T-helper 1 cell treated with Interleukin-12 subunit alpha and Interleukin-12 subunit beta and Interleukin-4 antibody, amounts not matched to agents 30 μg/mL and 1 μg/mL, for 36 hours (primary cell): ENCODE measurements around the gene CCDC124.

Experiments
- H3K27ac Mint-ChIP-seq: one replicate; pipeline ENCODE4 v1.8.0; 2021; ENCODE audit warnings: mild to moderate bottlenecking, mixed read lengths
- H3K27me3 Mint-ChIP-seq: one replicate; pipeline ENCODE4 v1.8.0; 2021; ENCODE audit warnings: low read depth, mixed read lengths
- H3K36me3 Mint-ChIP-seq: one replicate; pipeline ENCODE4 v1.8.0; 2021; ENCODE audit warnings: low read depth, mixed read lengths
- H3K4me1 Mint-ChIP-seq: one replicate; pipeline ENCODE4 v1.8.0; 2021; ENCODE audit warnings: low read depth, mixed read lengths
- H3K4me3 Mint-ChIP-seq: one replicate; pipeline ENCODE4 v1.8.0; 2021; ENCODE audit warnings: mild to moderate bottlenecking, moderate library complexity, mixed read lengths
- H3K9me3 Mint-ChIP-seq: one replicate; pipeline ENCODE4 v1.8.0; 2021; ENCODE audit warnings: mixed read lengths

The CCDC124 gene

DNA sequence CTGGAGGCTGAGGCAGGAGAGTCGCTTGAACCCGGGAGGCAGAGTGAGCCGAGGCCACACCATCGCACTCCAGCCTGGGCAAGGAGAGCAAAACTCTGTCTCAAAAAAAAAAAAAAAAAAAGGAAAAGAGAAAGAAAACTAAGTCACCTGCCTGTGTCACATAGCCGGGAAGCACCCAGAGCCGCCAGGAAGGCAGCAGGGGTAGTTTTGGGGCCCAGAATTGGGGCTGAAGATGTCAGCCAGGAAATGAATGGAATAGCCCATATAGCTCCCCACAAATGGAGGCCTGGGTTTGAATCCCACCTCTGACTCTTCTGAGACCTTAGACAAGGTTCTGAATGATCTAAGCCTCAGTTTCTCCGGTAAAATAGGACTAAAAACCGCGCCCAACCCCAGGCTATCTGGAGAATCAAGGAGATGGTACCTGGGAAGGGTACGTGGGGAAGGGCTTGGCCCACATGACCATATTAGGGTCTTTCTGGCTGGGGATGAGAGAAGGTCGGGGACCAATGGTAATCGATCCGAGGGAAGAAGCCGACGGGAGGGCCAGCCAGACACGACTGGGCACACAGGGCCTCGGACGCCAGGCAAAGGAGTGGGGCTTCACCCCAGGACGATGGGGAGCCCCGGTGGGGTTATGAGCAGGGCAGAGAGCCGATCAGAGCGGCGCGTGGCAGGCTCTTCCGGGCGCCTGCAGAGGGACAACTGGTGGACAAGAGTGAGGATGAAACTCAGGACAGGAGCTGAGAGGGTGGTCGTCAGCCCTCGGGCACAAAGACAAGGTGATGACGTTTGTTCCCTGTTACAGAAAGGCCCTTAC lies 14.4 kb downstream of the CCDC124 start:
- peaks cover 29% of the 10 kb centered on the region for H3K4me1 Mint-ChIP-seq
- H3K36me3 Mint-ChIP-seq: peaks cover 2% of the 10 kb centered on the region
- peak overlapping the region; percentile 82 for H3K4me3 Mint-ChIP-seq
- H3K27me3 Mint-ChIP-seq: peaks cover 34% of the 10 kb centered on the region
- no peaks in the 10 kb centered on the region for H3K9me3 Mint-ChIP-seq
- H3K27ac Mint-ChIP-seq: peak overlapping the region; percentile 83

DNA sequence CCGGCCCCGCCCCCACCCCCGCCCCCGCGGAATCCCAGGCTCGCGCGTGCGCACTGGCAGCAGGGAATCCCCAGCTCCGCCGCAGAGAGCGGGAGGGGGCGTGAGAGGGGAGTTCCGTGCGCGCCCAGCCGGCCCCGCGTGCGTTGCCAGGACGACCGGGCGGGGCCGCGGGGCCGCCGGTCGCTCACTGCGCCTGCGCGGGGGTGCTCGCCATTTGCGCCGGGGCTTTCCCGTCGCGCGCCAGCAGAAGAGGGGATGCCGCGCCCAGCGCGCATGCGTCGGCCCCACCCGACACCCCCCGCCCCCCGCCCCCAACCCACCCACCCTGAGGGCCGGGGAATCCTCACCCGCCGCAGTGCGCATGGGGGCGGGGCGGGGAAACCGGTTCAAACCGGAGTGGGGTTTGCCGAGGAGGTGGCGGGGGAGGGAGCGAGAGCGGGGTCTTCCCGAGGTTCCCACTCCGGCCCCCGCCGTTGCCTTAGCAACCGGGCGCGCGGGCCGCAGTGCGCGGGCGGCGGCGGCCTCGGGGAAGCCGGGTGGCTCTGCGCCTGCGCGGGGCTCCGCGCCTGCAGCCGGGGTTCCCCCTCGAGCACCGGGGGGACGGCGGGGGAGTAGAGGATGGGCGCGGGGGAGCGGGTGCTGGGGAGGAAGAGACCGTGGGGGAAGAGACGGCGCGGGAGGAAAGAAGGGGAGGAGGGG lies 15.1 kb downstream of the CCDC124 start:
- Mint-ChIP-seq H3K4me1 (peaks cover 29% of the 10 kb centered on the region), H3K4me3 (peak overlapping the region; percentile 82), H3K9me3 (no peaks in the 10 kb centered on the region), H3K36me3 (no peaks in the 10 kb centered on the region), H3K27me3 (peaks cover 39% of the 10 kb centered on the region), H3K27ac (no peak overlapping the region)

DNA sequence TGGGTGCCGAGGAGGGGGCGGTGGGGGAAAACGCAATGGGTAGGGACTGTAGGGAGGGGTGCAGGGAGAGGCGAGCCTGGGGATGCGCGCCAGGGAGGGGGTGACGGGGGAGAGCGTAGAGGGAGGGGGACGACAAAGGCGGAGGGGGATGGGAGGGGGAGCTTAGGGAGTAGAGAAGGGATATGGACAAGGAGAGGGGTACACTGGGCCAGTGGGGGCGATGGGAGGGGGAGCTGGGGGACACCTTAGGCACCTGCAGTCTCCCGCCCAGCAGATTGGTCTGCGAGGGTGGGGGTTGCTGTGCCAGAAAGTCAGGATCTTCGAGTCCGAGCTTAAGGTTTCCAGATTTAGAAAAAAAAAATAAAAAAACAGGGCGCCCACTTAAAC lies 15.7 kb downstream of the CCDC124 start:
- Mint-ChIP-seq H3K27ac (peak overlapping the region; percentile 36), H3K9me3 (no peaks in the 10 kb centered on the region), H3K4me3 (peak overlapping the region; percentile 67), H3K36me3 (no peaks in the 10 kb centered on the region), H3K4me1 (peaks cover 29% of the 10 kb centered on the region), H3K27me3 (peaks cover 45% of the 10 kb centered on the region)

DNA sequence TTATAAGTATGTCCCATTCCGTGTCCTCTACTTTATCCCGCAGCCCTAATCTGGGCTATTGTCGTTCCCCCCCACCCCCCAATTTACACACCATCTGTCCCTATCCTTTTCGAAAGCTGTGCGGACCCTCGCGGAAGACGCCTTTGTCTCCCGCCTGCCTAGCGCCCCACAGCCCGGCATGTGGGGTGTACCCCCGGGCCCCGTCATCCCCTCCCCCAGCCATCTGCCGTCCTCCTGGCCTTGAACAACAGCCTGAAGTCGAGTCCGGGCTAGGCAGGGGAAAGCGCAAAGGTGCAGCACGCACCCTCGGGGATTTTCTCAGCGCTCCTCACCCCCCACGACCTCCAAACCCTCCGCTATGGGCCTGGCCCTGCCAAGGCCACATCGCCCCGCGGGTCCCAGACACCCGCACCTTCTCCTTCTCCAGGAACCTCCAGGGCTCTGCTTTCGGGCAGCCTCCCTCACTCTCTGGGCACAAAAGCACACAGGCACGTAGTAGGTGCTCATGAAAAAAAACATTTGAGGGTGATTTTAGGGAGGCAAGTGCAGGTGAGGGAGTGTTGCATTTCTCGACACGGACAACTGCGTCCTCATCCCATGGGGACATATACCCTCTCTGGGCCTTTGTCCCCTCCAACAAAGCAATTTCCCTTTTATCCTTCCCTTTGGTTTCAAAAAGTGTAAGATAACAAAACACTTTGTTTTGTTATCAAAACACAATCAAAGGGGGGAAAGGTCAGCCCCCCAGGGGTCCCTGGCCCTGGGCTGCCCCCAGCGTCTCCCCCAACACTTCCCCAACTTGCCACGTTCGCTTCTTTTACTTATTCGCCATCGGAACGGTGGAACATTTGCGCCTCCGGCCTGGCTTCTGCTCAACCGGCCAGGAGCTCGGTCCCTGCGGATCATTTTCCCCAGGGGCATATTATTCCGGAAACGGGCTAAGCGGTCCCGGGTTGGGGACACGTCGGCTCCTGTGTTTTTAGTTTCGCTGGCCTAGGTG lies 16.4 kb downstream of the CCDC124 start:
- Mint-ChIP-seq H3K9me3 (no peaks in the 10 kb centered on the region), H3K4me3 (peak overlapping the region; percentile 67), H3K27ac (peak overlapping the region; percentile 49), H3K27me3 (peaks cover 52% of the 10 kb centered on the region), H3K4me1 (peaks cover 29% of the 10 kb centered on the region), H3K36me3 (no peaks in the 10 kb centered on the region)

DNA sequence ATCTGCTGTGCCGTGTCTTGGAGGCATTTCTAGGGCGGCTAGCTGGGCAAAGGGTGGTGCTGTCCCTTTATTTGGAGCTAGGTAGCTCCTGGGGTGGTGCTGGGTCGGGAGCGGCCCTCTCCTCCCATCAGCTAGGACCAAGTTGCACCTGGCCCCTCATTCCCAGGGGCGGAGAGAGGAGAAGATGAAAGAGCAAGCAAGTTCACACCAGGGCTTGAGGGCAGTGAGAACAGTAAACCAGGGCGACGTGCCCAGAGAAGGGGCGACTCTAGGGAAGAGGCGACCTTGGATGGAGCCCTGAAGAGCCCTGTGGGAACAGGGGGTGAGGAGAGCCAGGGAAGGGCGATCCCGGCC lies 17.1 kb downstream of the CCDC124 start:
- Mint-ChIP-seq H3K4me1 (peaks cover 29% of the 10 kb centered on the region), H3K9me3 (no peaks in the 10 kb centered on the region), H3K4me3 (peak overlapping the region; percentile 53), H3K36me3 (no peaks in the 10 kb centered on the region), H3K27me3 (peaks cover 52% of the 10 kb centered on the region), H3K27ac (peak overlapping the region; percentile 24)

DNA sequence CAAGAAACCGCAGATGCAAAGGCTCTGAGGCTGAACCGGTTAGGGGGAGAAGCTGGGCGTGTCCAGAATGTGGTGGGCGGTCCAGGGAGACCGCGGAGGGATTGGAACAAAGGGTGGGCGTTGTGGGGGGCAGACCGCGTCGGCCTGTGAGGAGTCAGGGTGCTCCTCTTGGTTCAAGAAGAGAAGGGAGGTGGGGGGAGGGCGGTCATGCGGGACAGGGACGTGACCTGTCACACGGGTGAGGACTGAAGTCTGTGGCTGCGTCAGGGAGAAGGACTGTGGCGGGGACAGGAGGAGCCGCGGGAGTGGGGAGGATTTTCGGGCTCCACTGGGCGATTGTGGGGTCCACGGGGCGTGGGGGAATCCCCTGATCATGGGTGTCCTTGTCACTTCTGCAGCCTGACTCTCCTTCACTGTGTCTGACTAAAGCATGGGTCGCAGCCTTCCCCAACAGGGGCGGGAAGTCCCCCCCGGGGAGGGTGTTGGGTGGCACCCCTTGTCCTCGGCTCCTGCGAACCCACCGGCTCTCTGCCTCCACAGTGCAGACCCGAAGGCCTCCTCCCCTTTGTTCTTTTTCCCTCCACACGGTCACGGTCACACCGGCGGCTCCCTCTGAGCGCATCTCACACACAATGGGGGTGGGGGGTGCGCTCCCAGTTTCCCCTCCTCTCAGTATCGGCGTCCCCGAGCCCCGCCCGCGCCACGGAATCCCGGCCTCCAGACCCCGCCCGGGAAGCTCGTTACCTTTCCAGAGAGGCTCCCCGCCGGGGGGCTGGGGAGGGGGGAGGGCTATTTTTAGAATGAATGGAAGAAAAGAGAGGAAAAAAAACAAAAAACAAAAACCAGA lies 17.7 kb downstream of the CCDC124 start:
- Mint-ChIP-seq H3K4me1 (peaks cover 29% of the 10 kb centered on the region), H3K27ac (peak overlapping the region; percentile 24), H3K36me3 (no peaks in the 10 kb centered on the region), H3K9me3 (no peaks in the 10 kb centered on the region), H3K4me3 (peak overlapping the region; percentile 53), H3K27me3 (peaks cover 52% of the 10 kb centered on the region)

DNA sequence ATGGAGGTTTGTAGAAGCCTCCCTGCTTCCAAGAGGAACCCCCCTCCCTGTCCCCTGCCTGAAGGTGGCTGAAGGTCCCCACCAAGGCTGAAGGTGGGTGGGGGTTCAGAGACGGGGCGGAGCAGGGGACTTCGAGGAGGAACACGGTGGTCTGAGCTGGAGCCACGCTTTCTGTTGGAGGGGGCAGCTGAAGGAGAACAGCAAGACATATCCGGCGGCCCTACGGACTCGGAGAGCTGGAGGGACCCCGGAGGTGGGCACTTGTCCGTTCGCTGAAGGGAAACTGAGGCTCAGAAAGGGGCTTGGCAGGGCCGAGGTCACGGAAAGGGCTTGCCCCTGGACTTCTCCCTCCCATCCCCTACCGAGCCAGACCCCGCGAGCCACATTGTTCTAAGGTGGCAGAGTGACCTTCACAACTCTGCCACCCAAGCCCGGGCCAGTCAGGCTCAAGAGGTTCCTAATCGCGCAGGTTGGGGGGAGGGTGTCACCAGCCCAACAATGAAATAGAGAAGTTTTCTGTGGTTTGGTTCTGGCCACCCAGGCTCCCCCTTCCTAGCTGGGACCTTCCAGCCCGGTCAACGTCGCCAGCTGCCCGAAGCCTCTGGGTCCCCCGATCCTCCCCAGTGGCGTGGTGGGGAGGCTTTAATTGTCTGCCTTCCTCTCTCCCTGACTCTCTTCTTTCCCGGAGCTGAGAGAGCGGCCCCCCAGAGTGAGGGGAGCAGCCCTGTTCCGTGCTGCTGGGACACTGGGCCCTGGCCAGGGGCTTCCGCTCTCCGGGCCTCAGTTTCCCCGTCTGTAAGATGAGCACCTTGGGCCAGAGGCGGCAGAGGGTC lies 18.6 kb downstream of the CCDC124 start:
- Mint-ChIP-seq H3K27ac (no peak overlapping the region), H3K4me1 (peaks cover 25% of the 10 kb centered on the region), H3K36me3 (no peaks in the 10 kb centered on the region), H3K9me3 (no peaks in the 10 kb centered on the region), H3K27me3 (peaks cover 52% of the 10 kb centered on the region), H3K4me3 (peak overlapping the region; percentile 51)

DNA sequence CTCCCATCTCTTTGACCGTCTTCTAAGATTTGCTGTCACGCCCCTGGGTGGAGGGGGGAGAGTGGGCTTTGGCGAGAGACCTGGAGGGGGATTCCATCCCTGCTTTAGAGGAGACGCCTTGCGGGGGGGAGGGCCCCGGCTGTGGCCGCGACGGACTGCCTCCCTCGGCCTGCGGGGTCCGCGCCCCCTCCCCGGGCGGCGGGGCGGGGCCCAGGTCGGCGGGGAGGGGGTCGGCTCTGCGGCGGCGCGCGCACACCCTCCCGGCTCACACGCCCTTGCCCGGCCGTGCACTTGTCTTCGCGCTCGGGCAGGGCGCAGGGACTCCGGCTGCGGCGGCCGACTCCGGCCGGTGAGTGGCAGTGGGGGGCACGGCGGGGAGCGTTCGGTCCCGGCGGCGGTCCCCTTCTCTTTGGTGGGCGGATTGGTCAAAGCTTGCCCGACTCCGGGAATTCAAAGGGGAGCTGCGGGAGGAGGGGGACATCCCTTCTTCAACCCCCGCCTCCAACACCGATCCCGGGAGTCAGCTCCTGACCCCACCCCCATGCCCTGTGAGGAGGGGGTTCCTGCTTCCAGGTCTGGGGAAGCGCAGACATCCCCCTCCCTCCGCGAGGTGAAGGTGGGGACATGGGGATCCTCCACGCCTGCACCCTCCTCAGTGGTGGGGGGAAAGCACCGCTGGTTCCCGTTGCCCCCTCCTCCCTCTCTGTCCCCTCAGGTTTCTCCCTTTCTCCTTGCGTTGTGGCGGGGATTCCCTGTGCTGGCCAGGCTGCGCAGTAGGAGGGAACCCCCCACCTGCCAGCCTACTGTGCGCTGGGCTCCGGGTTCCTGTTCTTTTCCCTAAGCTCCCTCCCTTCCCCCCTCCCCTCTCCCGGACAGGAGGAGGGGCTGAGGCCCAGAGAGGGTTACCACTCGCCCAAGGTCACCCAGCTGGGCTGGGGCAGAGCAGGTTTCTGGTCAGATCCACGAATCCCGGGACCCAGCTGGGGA lies 19.5 kb downstream of the CCDC124 start:
- Mint-ChIP-seq H3K27me3 (peaks cover 59% of the 10 kb centered on the region), H3K9me3 (no peaks in the 10 kb centered on the region), H3K4me3 (no peak overlapping the region), H3K4me1 (peaks cover 19% of the 10 kb centered on the region), H3K27ac (no peak overlapping the region), H3K36me3 (no peaks in the 10 kb centered on the region)

DNA sequence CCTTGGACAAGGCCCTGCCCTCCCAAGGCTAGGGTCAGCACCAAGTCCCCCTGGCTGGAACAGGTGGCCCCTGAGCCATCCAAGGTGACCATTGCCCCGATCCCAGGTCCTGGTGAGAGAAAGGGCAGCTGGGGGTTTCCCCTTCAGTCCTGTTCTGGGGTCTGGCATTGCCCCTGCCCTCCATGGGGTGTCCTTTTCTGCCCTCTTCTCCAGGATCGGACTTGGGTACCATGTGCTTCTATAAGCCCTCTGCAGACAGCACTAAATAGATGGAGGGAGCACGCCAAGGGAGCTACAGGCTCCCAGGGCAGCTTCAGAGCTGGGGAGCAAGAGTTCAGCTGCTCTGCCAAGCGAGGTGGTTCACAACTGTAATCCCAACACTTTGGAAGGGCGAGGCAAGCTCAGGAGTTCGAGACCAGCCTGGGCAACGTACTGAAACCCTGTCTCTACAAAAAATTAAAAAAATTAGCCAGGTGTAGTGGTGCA lies 20.5 kb downstream of the CCDC124 start:
- no peaks in the 10 kb centered on the region for H3K36me3 Mint-ChIP-seq
- no peak overlapping the region for H3K4me3 Mint-ChIP-seq
- H3K27me3 Mint-ChIP-seq: peaks cover 67% of the 10 kb centered on the region
- no peak overlapping the region for H3K27ac Mint-ChIP-seq
- H3K9me3 Mint-ChIP-seq: no peaks in the 10 kb centered on the region
- H3K4me1 Mint-ChIP-seq: peaks cover 17% of the 10 kb centered on the region

DNA sequence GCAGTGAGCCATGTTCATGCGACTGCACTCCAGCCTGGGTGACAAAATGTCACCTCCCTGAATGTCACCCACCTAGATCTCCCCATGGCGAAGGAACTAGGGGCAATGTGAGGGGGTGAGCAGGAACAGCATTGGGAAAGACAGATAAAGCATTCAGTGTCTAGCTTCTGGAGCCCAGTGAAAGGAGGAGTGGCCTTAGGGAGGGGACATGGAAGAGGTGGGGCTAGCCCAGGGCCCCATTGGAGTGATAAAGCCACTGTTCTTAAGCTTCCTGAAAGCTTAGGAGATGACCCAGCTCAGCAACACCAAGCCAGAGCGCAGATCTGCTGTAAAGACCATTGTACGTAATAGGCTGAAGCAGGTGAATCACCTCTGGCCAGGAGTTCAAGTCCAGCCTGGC lies 21.1 kb downstream of the CCDC124 start:
- Mint-ChIP-seq H3K27ac (no peak overlapping the region), H3K27me3 (peaks cover 64% of the 10 kb centered on the region), H3K4me3 (no peak overlapping the region), H3K4me1 (peaks cover 15% of the 10 kb centered on the region), H3K36me3 (no peaks in the 10 kb centered on the region), H3K9me3 (no peaks in the 10 kb centered on the region)

DNA sequence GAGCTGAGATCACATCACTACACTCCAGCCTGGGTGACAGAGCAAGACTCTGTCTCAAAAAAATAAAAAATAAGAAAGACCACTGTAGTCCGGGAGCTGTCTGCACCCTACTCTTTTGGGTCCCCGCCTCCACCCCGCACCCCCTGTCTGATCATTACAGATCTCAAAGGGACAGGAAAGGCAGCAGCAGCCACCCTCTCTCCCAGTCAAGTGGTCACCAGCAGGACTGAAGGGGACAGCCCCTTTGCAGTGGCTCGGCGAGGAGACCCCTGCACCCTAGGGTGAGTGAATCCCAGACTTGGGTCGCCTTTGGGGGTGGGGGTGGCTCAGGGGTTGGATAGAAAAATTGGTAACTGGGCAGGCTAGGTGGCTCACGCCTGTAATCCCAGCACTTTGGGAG lies 21.6 kb downstream of the CCDC124 start:
- Mint-ChIP-seq H3K36me3 (no peaks in the 10 kb centered on the region), H3K27me3 (peaks cover 59% of the 10 kb centered on the region), H3K27ac (no peak overlapping the region), H3K4me1 (peaks cover 12% of the 10 kb centered on the region), H3K9me3 (no peaks in the 10 kb centered on the region), H3K4me3 (no peak overlapping the region)

DNA sequence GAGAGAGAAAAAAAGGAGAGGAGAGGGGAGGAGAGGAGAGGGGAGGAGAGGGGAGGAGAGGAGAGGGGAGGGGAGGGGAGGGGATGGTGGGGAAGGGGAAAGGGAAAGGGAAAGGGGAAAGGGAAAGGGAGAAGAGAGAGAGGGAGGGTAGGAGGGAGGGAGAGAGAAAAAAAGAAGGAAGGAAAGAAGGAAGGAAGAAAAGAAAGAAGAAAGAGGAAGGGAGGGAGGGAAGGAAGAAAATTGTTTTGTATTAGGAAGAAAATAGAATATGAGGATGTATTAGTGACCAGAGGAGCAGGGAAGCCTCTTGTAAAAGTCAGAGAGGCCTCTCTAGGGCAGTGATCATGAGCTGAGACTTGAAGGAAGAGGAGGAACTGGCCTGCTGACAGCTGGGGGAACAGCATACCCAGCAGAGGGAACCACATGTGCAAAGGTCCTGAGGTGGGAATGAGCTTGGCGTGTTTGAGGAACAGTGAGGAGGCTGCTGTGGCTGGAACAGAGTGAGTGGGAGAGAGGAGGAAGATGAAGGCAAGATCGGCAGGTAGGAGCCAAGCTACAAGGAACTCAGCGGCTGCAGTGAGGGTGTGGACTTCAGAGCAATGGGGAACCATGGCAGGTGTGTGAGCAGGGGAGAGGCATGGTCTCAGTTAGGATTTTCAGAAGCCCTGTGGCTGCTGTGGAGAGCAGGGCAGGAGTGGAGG lies 24.5 kb downstream of the CCDC124 start:
- Mint-ChIP-seq H3K27me3 (peaks cover 34% of the 10 kb centered on the region), H3K36me3 (no peaks in the 10 kb centered on the region), H3K9me3 (no peaks in the 10 kb centered on the region), H3K4me1 (no peaks in the 10 kb centered on the region), H3K27ac (no peak overlapping the region), H3K4me3 (no peak overlapping the region)
